ENCODE results near the gene PRRX2.

- TF ChIP-seq, protein P1, sequence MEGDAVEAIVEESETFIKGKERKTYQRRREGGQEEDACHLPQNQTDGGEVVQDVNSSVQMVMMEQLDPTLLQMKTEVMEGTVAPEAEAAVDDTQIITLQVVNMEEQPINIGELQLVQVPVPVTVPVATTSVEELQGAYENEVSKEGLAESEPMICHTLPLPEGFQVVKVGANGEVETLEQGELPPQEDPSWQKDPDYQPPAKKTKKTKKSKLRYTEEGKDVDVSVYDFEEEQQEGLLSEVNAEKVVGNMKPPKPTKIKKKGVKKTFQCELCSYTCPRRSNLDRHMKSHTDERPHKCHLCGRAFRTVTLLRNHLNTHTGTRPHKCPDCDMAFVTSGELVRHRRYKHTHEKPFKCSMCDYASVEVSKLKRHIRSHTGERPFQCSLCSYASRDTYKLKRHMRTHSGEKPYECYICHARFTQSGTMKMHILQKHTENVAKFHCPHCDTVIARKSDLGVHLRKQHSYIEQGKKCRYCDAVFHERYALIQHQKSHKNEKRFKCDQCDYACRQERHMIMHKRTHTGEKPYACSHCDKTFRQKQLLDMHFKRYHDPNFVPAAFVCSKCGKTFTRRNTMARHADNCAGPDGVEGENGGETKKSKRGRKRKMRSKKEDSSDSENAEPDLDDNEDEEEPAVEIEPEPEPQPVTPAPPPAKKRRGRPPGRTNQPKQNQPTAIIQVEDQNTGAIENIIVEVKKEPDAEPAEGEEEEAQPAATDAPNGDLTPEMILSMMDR (IDR thresholded peaks at IDR 0.05) = no peak
- TF ChIP-seq ZFX (IDR thresholded peaks at IDR 0.05; ENCODE audit: borderline replicate concordance) = no peak
Observed at GRCh38 chr9:129748249-129748648, 82.8 kb downstream of the PRRX2 start.
